Epithelial cell of proximal tubule (primary cell): Measurements from ENCODE around the gene HM13. TPM values are rescaled to one million over a fixed set of nuclear protein-coding genes. Genes with fewer than 3 reads are reported as not detected.
"Not testable (repeated sequence)": the region's sequence is repeated elsewhere in the genome, so short reads cannot be mapped to it uniquely, and the experiment has no call there.

Source experiments
- DNase-seq: peaks from one replicate; pipeline ENCODE4 v3.0.0-alpha.2; 2011; ENCODE audit warnings: low read depth
- H3K4me3 ChIP-seq: 2 replicates; pipeline ENCODE4 v1.5.1; 2011; ENCODE audit warnings: low read depth, mild to moderate bottlenecking, low read length
- CTCF ChIP-seq: conservative IDR thresholded peaks from 2 replicates; pipeline ENCODE4 v1.5.1; 2012; ENCODE audit warnings: low read depth, mild to moderate bottlenecking, low read length
- total RNA-seq: library from RNA; depleted of rRNA; stranded (reverse); fragments of >200 nt; gene quantifications from 2 replicates; pipeline ENCODE4 v1.2.3, GENCODE V29; 2015

The HM13 gene
- total RNA-seq, 1 donor from 2014 or later, result 61.1 TPM

- no peak for DNase-seq
- no peak overlapping the region for H3K4me3 ChIP-seq
- TF ChIP-seq CTCF, result no peak
Measured at GRCh38 chr20:31536575-31536974, 22.3 kb downstream of the HM13 start.

GRCh38 chr20:31537116-31537871 is 23.1 kb downstream of the HM13 start:
- no peak for TF ChIP-seq CTCF
- H3K4me3 ChIP-seq, result no peak overlapping the region
- DNase-seq, result no peak

GRCh38 chr20:31537890-31538289 is 23.6 kb downstream of the HM13 start:
- no peak for TF ChIP-seq CTCF
- DNase-seq, result no peak
- H3K4me3 ChIP-seq, result no peak overlapping the region

- H3K4me3 ChIP-seq, result no peak overlapping the region
- TF ChIP-seq CTCF, result no peak
- DNase-seq, result no peak
Measured at GRCh38 chr20:31538326-31538725, 24.1 kb downstream of the HM13 start.

GRCh38 chr20:31539636-31540035 is 25.4 kb downstream of the HM13 start:
- not testable (repeated sequence) for H3K4me3 ChIP-seq, DNase-seq

GRCh38 chr20:31540406-31540805 is 26.2 kb downstream of the HM13 start:
- H3K4me3 ChIP-seq, result no peak overlapping the region
- TF ChIP-seq CTCF, result no peak

GRCh38 chr20:31542201-31542842 is 28.1 kb downstream of the HM13 start:
- DNase-seq, result no peak
- no peak overlapping the region for H3K4me3 ChIP-seq
- TF ChIP-seq CTCF, result no peak

More at GRCh38 chr20:31540406-31540805, 26.2 kb downstream of the HM13 start:
- no peak for DNase-seq
